H1 (cell line): ENCODE measurements around the gene CPXM1. TPM values are rescaled to one million over a fixed set of nuclear protein-coding genes. Genes with fewer than 3 reads are reported as not detected.

Experiments used
- POU5F1 ChIP-seq: IDR thresholded peaks from 2 replicates; pipeline ENCODE4 v1.6.1; 2011; ENCODE audit warnings: low read depth, mild to moderate bottlenecking, low read length, moderate library complexity
- RXRA ChIP-seq: IDR thresholded peaks from 2 replicates; pipeline ENCODE4 v1.6.1; 2011; ENCODE audit warnings: low read depth, mild to moderate bottlenecking, low read length, moderate library complexity; ENCODE audit not compliant: insufficient read depth
- SP4 ChIP-seq: IDR thresholded peaks from 2 replicates; pipeline ENCODE4 v1.6.1; 2012; ENCODE audit warnings: low read length, inconsistent platforms
- SUZ12 ChIP-seq: fragments of 200-600 bp; sonication (generic); IDR thresholded peaks from 2 replicates; pipeline ENCODE4 v1.6.1; 2012; ENCODE audit warnings: mild to moderate bottlenecking, inconsistent platforms, low read length, moderate library complexity, mixed read lengths
- TAF7 ChIP-seq: optimal IDR thresholded peaks from 2 replicates; pipeline ENCODE3; 2011; ENCODE audit warnings: low read depth, mild to moderate bottlenecking, inconsistent platforms, low read length, moderate library complexity, borderline replicate concordance
- YY1 ChIP-seq: IDR thresholded peaks from 2 replicates; pipeline ENCODE4 v1.6.1; 2011; ENCODE audit warnings: low read depth, mild to moderate bottlenecking, low read length
- ZNF274 ChIP-seq: IDR thresholded peaks from 2 replicates; pipeline ENCODE4 v1.7.0; 2012; ENCODE audit warnings: low read length, borderline replicate concordance; ENCODE audit errors: extremely low read depth
- polyA plus RNA-seq, 7 experiments: library from polyadenylated mRNA; depleted of rRNA in 3 of 7; stranded (reverse) in 5 of 7; unstranded in 2 of 7; fragments of >200 nt in 5 of 7; fragments of 200-250 nt in 2 of 7; gene quantifications; 1 replicate in 5 of 7; 2 replicates in 1 of 7; 4 replicates in 1 of 7; pipeline versions ENCODE4 v1.2.1 to v1.2.3, GENCODE V29; 2011 to 2013; ENCODE audit warnings: missing spikeins in 2 of 7, mixed read lengths in 2 of 7
- total RNA-seq: library from RNA; stranded (reverse); fragmentation: NEBNext Ultra II Directional; extraction: Animal tissue kit (Norgen Biotek cat#: 25700); gene quantifications from 2 replicates; pipeline ENCODE4 v1.2.1, GENCODE V29; 2021
- TF ChIP-seq, protein P1 (sequence below): IDR thresholded peaks from 2 replicates; pipeline ENCODE4 v1.6.1; 2012; ENCODE audit warnings: inconsistent platforms

CPXM1 gene
- total and polyA plus RNA-seq, 2 of the 8 experiments (the other 6 are each of a cell fraction or from before 2014, with no cell fraction given): 31.3 to 81.9 TPM

- TF ChIP-seq RXRA (no peak), SP4 (no peak), POU5F1 (no peak), ZNF274 (no peak), YY1 (no peak), TAF7 (no peak), SUZ12 (peak; percentile 69)
- TF ChIP-seq, protein P1, sequence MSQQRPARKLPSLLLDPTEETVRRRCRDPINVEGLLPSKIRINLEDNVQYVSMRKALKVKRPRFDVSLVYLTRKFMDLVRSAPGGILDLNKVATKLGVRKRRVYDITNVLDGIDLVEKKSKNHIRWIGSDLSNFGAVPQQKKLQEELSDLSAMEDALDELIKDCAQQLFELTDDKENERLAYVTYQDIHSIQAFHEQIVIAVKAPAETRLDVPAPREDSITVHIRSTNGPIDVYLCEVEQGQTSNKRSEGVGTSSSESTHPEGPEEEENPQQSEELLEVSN: 0 out of 2 replicates have a peak, but pooled peaks have one; percentile 11
Observed at GRCh38 chr20:2749343-2749950, 51.0 kb downstream of the CPXM1 start (continued).
